ENCODE results near the gene SDK1. TPM values are rescaled to one million over a fixed set of nuclear protein-coding genes. Genes with fewer than 3 reads are reported as not detected.

Gene SDK1
- total and polyA plus RNA-seq, 10 of the 15 experiments (the other 5 are each of a cell fraction or from before 2014, with no cell fraction given) = 0.14 to 0.33 TPM; not detected in 8

GRCh38 chr7:4166340-4166739 lies 865.3 kb downstream of the SDK1 start:
- in situ Hi-C loops (cut with MboI) (no loop called here), intact Hi-C loops (cut with micrococcal nuclease; ENCODE audit: unreplicated experiment) (no loop called here)
- CTCF ChIA-PET = no interaction called here
- ATAC-seq (no peak), FAIRE-seq (no peak), DNase-seq (ENCODE audit: low read depth, low spot score) (no peak)
- SMC1A ChIA-PET (ENCODE audit: uncharacterized antibody, unreplicated experiment) = no interaction called here
- no peak overlapping the region for H3K4me3 ChIP-seq
- H4K20me1 ChIP-seq (ENCODE audit: control insufficient read depth, insufficient read depth) = no peaks in the 10 kb centered on the region
- no peak overlapping the region for H3K4me2 ChIP-seq (ENCODE audit: control insufficient read depth, insufficient read depth)
- no TSS peak for BruUV-seq (replicated peaks)
- RAD21 ChIA-PET (ENCODE audit: unreplicated experiment) = no interaction called here
- POLR2A ChIA-PET = no interaction called here
- H3K9ac ChIP-seq (ENCODE audit: control insufficient read depth, insufficient read depth, low read length) = no peak overlapping the region
- H3K27me3 ChIP-seq (replicated peaks in 1 of 2; ENCODE audit: control insufficient read depth in 2 of 2, insufficient read depth in 2 of 2, low read length in 1 of 2) = no peaks in the 10 kb centered on the region
- no peak for TF ChIP-seq IRF4 (IDR thresholded peaks at IDR 0.05; ENCODE audit: low read depth, low read length)
- no peak for TF ChIP-seq SIN3A (IDR thresholded peaks at IDR 0.05; ENCODE audit: low read depth, low read length)
- no peak for TF ChIP-seq CHD1 (IDR thresholded peaks at IDR 0.05; ENCODE audit: low read depth, low read length)
- TF ChIP-seq YY1 (IDR thresholded peaks at IDR 0.05; ENCODE audit: low read depth, low read length) = no peak
- TF ChIP-seq PKNOX1 (IDR thresholded peaks at IDR 0.05) = no peak
- TF ChIP-seq ZBED1 (IDR thresholded peaks at IDR 0.05; ENCODE audit: borderline replicate concordance) = no peak
- TF ChIP-seq HDAC2 (IDR thresholded peaks at IDR 0.05) = no peak
- no peak for TF ChIP-seq CBX5 (IDR thresholded peaks at IDR 0.05; ENCODE audit: low read depth)
- no peak for TF ChIP-seq FOS (IDR thresholded peaks at IDR 0.05; ENCODE audit: borderline replicate concordance, extremely low read depth, insufficient read length)
- no peak for TF ChIP-seq ATF2 (IDR thresholded peaks at IDR 0.05; ENCODE audit: low read length)
- no peak overlapping the region for H2AFZ ChIP-seq (ENCODE audit: control insufficient read depth, low read depth, low read length)
- no peaks in the 10 kb centered on the region; the same call in 2 of the 3 replicates for H3K9me3 ChIP-seq (replicated peaks; ENCODE audit: control insufficient read depth, insufficient read depth, low read length)
- H3K27ac ChIP-seq (ENCODE audit: control insufficient read depth, insufficient read depth) = no peak overlapping the region
- 52% methylated on average over 14 of the region's 14 CpGs for WGBS (ENCODE audit: insufficient coverage, insufficient replicate concordance, low lambda C conversion rate, missing lambda C conversion rate)
- H3K79me2 ChIP-seq (ENCODE audit: control insufficient read depth, insufficient read depth, low read length) = no peaks in the 10 kb centered on the region
- H3K36me3 ChIP-seq (ENCODE audit: control insufficient read depth in 2 of 2, insufficient read depth in 2 of 2, low read length in 1 of 2) = no peaks in the 10 kb centered on the region
- H3K4me1 ChIP-seq (ENCODE audit: control insufficient read depth, insufficient read depth, low read length) = no peaks in the 10 kb centered on the region

Measured in GM12878 (cell line).